IMR-90 (cell line): ENCODE results near the gene SPSB4. TPM values are rescaled to one million over a fixed set of nuclear protein-coding genes. Genes with fewer than 3 reads are reported as not detected.

ENCODE experiments used
- ATAC-seq: fragments of 200-7000 bp; cut with Tn5 transposase; 2 replicates; pipeline ENCODE4 v1.9.1; 2020; ENCODE audit warnings: low read depth, mild to moderate bottlenecking, moderate library complexity
- BruUV-seq: library from RNA; stranded (reverse); fragments of 400-500 nt; replicated peaks from 2 replicates; lab custom pipeline; 2021; lab: Mats Ljungman, UMichigan
- CTCF ChIA-PET: fragments of 300-600 bp; formaldehyde crosslinking; extraction: SDS; loops from one replicate; lab custom pipeline; 2021; ENCODE audit warnings: antibody characterized with exemption; lab: Yijun Ruan, JAX
- POLR2A ChIA-PET: fragments of 300-600 bp; sonication (Branson Sonifier 250); formaldehyde crosslinking; loops from one replicate; lab custom pipeline; 2022; ENCODE audit warnings: antibody characterized with exemption; ENCODE audit not compliant: unreplicated experiment; lab: Charles Lee
- DNase-seq: peaks from one replicate; pipeline ENCODE4 v3.0.0; 2013
- H2AFZ ChIP-seq: replicated peaks from 2 replicates; pipeline ENCODE3; 2013; ENCODE audit warnings: low read length, mild to moderate bottlenecking; ENCODE audit not compliant: poor library complexity
- H2AK5ac ChIP-seq: 2 replicates; pipeline ENCODE4 v1.6.1; 2013; ENCODE audit warnings: low read depth, low read length, inconsistent platforms
- H2AK9ac ChIP-seq: replicated peaks from 2 replicates; pipeline ENCODE3; 2013; ENCODE audit warnings: mild to moderate bottlenecking, low read depth, low read length, moderate library complexity; ENCODE audit not compliant: poor library complexity
- H2BK120ac ChIP-seq: 2 replicates; pipeline ENCODE4 v1.6.1; 2013; ENCODE audit warnings: low read depth, low read length, inconsistent platforms
- H2BK15ac ChIP-seq: 3 replicates; pipeline ENCODE4 v1.6.1; 2013; ENCODE audit warnings: low read depth, low read length, inconsistent platforms
- H2BK20ac ChIP-seq: 2 replicates; pipeline ENCODE4 v1.6.1; 2013; ENCODE audit warnings: low read depth, mild to moderate bottlenecking, inconsistent platforms, low read length, moderate library complexity
- H2BK5ac ChIP-seq: 2 replicates; pipeline ENCODE4 v1.6.1; 2013; ENCODE audit warnings: mild to moderate bottlenecking, low read depth, low read length, inconsistent platforms; ENCODE audit not compliant: poor library complexity, severe bottlenecking
- H3K14ac ChIP-seq: replicated peaks from 2 replicates; pipeline ENCODE4 v1.6.1; 2013; ENCODE audit warnings: low read depth, low read length, inconsistent platforms
- H3K18ac ChIP-seq: 2 replicates; pipeline ENCODE4 v1.6.1; 2013; ENCODE audit warnings: low read depth, low read length, control low read depth
- H3K23ac ChIP-seq: 2 replicates; pipeline ENCODE4 v1.6.1; 2013; ENCODE audit warnings: low read depth, low read length, inconsistent platforms
- H3K27ac ChIP-seq: 2 replicates; pipeline ENCODE4 v1.5.1; 2013; ENCODE audit warnings: mild to moderate bottlenecking, control low read depth, low read length; ENCODE audit not compliant: insufficient read depth
- H3K27me3 ChIP-seq: 2 replicates; pipeline ENCODE4 v1.6.1; 2013; ENCODE audit warnings: low read length; ENCODE audit not compliant: control insufficient read depth, insufficient read depth
- H3K36me3 ChIP-seq: 2 replicates; pipeline ENCODE4 v1.6.1; 2013; ENCODE audit warnings: low read length, mixed read lengths; ENCODE audit not compliant: control insufficient read depth, insufficient read depth
- H3K4ac ChIP-seq: 2 replicates; pipeline ENCODE4 v1.6.1; 2013; ENCODE audit warnings: low read depth, low read length, inconsistent platforms
- H3K4me1 ChIP-seq: 2 replicates; pipeline ENCODE4 v1.6.1; 2013; ENCODE audit warnings: low read length, mixed read lengths; ENCODE audit not compliant: control insufficient read depth, insufficient read depth
- H3K4me2 ChIP-seq: 2 replicates; pipeline ENCODE4 v1.6.1; 2013; ENCODE audit warnings: low read depth, mild to moderate bottlenecking, control low read depth, low read length, moderate library complexity
- H3K4me3 ChIP-seq: 2 replicates; pipeline ENCODE4 v1.5.1; 2013; ENCODE audit warnings: low read depth, mild to moderate bottlenecking, control low read depth, low read length, moderate library complexity; ENCODE audit not compliant: insufficient read depth
- H3K56ac ChIP-seq: 2 replicates; pipeline ENCODE4 v1.6.1; 2013; ENCODE audit warnings: low read length, inconsistent platforms; ENCODE audit not compliant: insufficient read depth; ENCODE audit errors: extremely low read depth
- H3K79me1 ChIP-seq, 2 experiments: 2 replicates each; pipeline ENCODE4 v1.6.1; 2013; ENCODE audit warnings: low read length in 2 of 2, inconsistent platforms in 1 of 2, low read depth in 1 of 2
- H3K9ac ChIP-seq: 2 replicates; pipeline ENCODE4 v1.6.1; 2013; ENCODE audit warnings: low read depth, low read length, control low read depth
- H3K9me1 ChIP-seq: 2 replicates; pipeline ENCODE4 v1.6.1; 2013; ENCODE audit warnings: low read length, inconsistent platforms; ENCODE audit not compliant: insufficient read depth
- H3K9me3 ChIP-seq: 2 replicates; pipeline ENCODE4 v1.6.1; 2013; ENCODE audit warnings: low read length; ENCODE audit not compliant: control insufficient read depth, insufficient read depth
- H4K20me1 ChIP-seq: 2 replicates; pipeline ENCODE4 v1.6.1; 2013; ENCODE audit warnings: low read length, inconsistent platforms; ENCODE audit not compliant: insufficient read depth
- H4K5ac ChIP-seq: 2 replicates; pipeline ENCODE4 v1.6.1; 2013; ENCODE audit warnings: mild to moderate bottlenecking, low read depth, low read length, control low read depth
- H4K8ac ChIP-seq, 2 experiments: 2 replicates each; pipeline ENCODE4 v1.6.1; 2013; ENCODE audit warnings: low read depth in 2 of 2, low read length in 2 of 2, control low read depth in 1 of 2, inconsistent platforms in 1 of 2
- H4K91ac ChIP-seq: 2 replicates; pipeline ENCODE4 v1.6.1; 2013; ENCODE audit warnings: low read depth, low read length, inconsistent platforms; ENCODE audit not compliant: insufficient read depth
- BHLHE40 ChIP-seq: fragments of 150-350 bp; IDR thresholded peaks from 2 replicates; pipeline ENCODE4 v1.6.1; 2016; ENCODE audit warnings: mild to moderate bottlenecking, low read depth, low read length
- CHD1 ChIP-seq: IDR thresholded peaks from 2 replicates; pipeline ENCODE4 v1.6.1; 2012; ENCODE audit warnings: low read depth, low read length, improper control_type of control experiment
- FOS ChIP-seq: fragments of 150-350 bp; IDR thresholded peaks from 2 replicates; pipeline ENCODE4 v1.6.1; 2016; ENCODE audit warnings: low read depth, low read length
- MXI1 ChIP-seq: IDR thresholded peaks from 2 replicates; pipeline ENCODE4 v1.6.1; 2012; ENCODE audit warnings: low read depth, mild to moderate bottlenecking, low read length, moderate library complexity, borderline replicate concordance
- SMC3 ChIP-seq: fragments of 150-350 bp; IDR thresholded peaks from 2 replicates; pipeline ENCODE4 v1.6.1; 2016; ENCODE audit warnings: low read depth, mild to moderate bottlenecking, antibody characterized with exemption, low read length, moderate library complexity
- WGBS, 2 experiments: methylation state at CpG; one replicate each; pipeline versions ENCODE4 v1.1.5 to v1.1.7; 2013; ENCODE audit warnings: missing lambda C conversion rate in 2 of 2; ENCODE audit not compliant: insufficient read length in 1 of 2; ENCODE audit errors: extremely low coverage in 2 of 2; 5-methylcytosine and 5-hydroxymethylcytosine counted together
- dilution Hi-C: fragments of 300-500 bp; cut with HindIII; formaldehyde crosslinking; loops from one replicate; pipeline ENCODE4 v1.14.3; 2018; ENCODE audit warnings: low sequenced_read_pairs; ENCODE audit not compliant: unreplicated experiment
- in situ Hi-C: fragments of 300-500 bp; cut with MboI; formaldehyde crosslinking; loops from 3 replicates; pipeline ENCODE4 v1.14.3; 2019; ENCODE audit warnings: low sequenced_read_pairs, inconsistent platforms, mixed read lengths
- intact Hi-C: fragments of 100-400 bp; cut with micrococcal nuclease; formaldehyde crosslinking; loops from 2 replicates; pipeline ENCODE4 v1.10.0; 2022
- polyA plus RNA-seq, 3 experiments: library from polyadenylated mRNA; depleted of rRNA; stranded (reverse); fragments of >200 nt; gene quantifications; 2 replicates each; pipeline ENCODE4 v1.2.3, GENCODE V29; 2012; ENCODE audit warnings: low replicate concordance in 1 of 3
- total RNA-seq: library from RNA; depleted of rRNA; stranded (reverse); fragments of >200 nt; gene quantifications from 2 replicates; pipeline ENCODE4 v1.2.3, GENCODE V29; 2012
- TF ChIP-seq, protein P1 (sequence below): conservative IDR thresholded peaks from 2 replicates; pipeline ENCODE4 v1.5.1; 2012; ENCODE audit warnings: mild to moderate bottlenecking, low read depth, low read length, improper control_type of control experiment

The SPSB4 gene
- total and polyA plus RNA-seq, 2 of the 4 experiments (the other 2 are of a cell fraction), result not detected

DNA sequence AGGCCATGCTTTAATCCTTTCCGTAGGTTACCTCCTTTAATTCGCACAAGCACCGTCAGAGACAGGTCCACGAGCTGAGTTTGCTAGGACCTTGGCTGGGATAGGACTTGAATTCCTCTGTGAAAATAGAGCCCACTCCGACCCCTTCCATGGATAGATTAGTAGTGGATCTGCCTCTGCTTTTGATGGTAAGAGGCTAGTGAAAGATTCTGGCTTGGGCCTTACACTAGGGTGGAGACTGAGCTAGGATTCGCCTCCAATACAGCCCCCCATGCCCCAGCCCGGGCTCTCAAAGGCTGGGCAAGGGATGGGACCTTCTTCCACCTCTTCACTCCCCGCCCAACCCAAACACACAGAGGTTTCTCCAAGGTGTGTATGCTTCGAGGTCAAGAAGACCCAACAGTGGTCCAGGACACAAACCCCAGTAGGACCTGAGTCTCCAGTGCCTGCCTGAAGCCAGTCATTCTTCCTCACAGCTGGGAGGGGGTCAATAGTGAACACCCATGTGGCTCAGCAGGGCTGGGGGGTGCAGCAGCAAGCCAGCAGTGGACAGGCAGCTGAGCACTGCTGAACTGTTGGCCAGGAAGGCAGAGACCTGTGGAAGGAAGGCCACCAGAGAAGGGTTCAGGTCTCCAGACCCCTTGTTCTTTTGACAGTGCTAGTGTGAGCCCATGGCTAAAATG, 75.7 kb downstream of the SPSB4 start:
- no peak overlapping the region for H2AFZ ChIP-seq
- H2BK20ac ChIP-seq, result no peak overlapping the region
- intact Hi-C loops (no loop called here), dilution Hi-C loops (no loop called here), in situ Hi-C loops (no loop called here)
- peaks cover 5% of the 10 kb centered on the region; the same call in 1 of the 2 replicates for H3K27me3 ChIP-seq
- POLR2A ChIA-PET, result no interaction called here
- no peak overlapping the region for H3K4ac ChIP-seq
- no peak overlapping the region for H3K9ac ChIP-seq
- CTCF ChIA-PET, result no interaction called here
- H3K4me1 ChIP-seq, result no peaks in the 10 kb centered on the region
- no peak overlapping the region for H4K5ac ChIP-seq
- no peak overlapping the region for H3K4me3 ChIP-seq
- H3K79me1 ChIP-seq, result no peaks in the 10 kb centered on the region
- no peak overlapping the region for H3K56ac ChIP-seq
- DNase-seq, result no peak
- H3K9me1 ChIP-seq, result no peaks in the 10 kb centered on the region
- H2AK9ac ChIP-seq, result no peak overlapping the region
- no peaks in the 10 kb centered on the region for H4K20me1 ChIP-seq
- H4K8ac ChIP-seq, result no peak overlapping the region
- H3K9me3 ChIP-seq, result no peaks in the 10 kb centered on the region
- H3K23ac ChIP-seq, result no peak overlapping the region
- H3K4me2 ChIP-seq, result no peak overlapping the region
- ATAC-seq, result no peak
- no peak for TF ChIP-seq FOS
- no peak for TF ChIP-seq MXI1
- TF ChIP-seq, protein P1, sequence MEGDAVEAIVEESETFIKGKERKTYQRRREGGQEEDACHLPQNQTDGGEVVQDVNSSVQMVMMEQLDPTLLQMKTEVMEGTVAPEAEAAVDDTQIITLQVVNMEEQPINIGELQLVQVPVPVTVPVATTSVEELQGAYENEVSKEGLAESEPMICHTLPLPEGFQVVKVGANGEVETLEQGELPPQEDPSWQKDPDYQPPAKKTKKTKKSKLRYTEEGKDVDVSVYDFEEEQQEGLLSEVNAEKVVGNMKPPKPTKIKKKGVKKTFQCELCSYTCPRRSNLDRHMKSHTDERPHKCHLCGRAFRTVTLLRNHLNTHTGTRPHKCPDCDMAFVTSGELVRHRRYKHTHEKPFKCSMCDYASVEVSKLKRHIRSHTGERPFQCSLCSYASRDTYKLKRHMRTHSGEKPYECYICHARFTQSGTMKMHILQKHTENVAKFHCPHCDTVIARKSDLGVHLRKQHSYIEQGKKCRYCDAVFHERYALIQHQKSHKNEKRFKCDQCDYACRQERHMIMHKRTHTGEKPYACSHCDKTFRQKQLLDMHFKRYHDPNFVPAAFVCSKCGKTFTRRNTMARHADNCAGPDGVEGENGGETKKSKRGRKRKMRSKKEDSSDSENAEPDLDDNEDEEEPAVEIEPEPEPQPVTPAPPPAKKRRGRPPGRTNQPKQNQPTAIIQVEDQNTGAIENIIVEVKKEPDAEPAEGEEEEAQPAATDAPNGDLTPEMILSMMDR, result no peak
- no peak for TF ChIP-seq CHD1
- TF ChIP-seq BHLHE40, result no peak
- TF ChIP-seq SMC3, result no peak
- no peak overlapping the region for H3K18ac ChIP-seq
- no peak overlapping the region for H3K14ac ChIP-seq
- H2BK15ac ChIP-seq, result no peak overlapping the region
- no peak overlapping the region for H2BK120ac ChIP-seq
- no peak overlapping the region for H2AK5ac ChIP-seq
- H3K27ac ChIP-seq, result no peak overlapping the region
- 0% methylated on average over 1 of the region's 9 CpGs; no CpG with 5 or more reads in 1 of the 2 experiments for WGBS, 2 experiments
- no peaks in the 10 kb centered on the region for H3K36me3 ChIP-seq
- no peak overlapping the region for H2BK5ac ChIP-seq
- no TSS peak for BruUV-seq
- no peak overlapping the region for H4K91ac ChIP-seq
